ENCODE data around the gene VPS33A. TPM values are rescaled to one million over a fixed set of nuclear protein-coding genes. Genes with fewer than 3 reads are reported as not detected.

The VPS33A gene
- total and polyA plus RNA-seq, 2 of the 13 experiments (the other 11 are each of a cell fraction or from before 2014, with no cell fraction given) = 11.0 to 43.6 TPM

GRCh38 chr12:122243965-122244364 lies 22.3 kb downstream of the VPS33A start (continued):
- TF ChIP-seq KLF12 (CRISPR knock-in tag; IDR thresholded peaks at IDR 0.05; ENCODE audit: borderline replicate concordance) (no peak), ZHX2 (IDR thresholded peaks at IDR 0.05; ENCODE audit: low read depth) (no peak), ZHX2 (CRISPR knock-in tag; IDR thresholded peaks at IDR 0.05; ENCODE audit: borderline replicate concordance) (no peak), SRSF4 (IDR thresholded peaks at IDR 0.05; ENCODE audit: low read depth, low read length, poor library complexity, severe bottlenecking) (no peak), DBP (CRISPR knock-in tag; IDR thresholded peaks at IDR 0.05; ENCODE audit: not compliant biosample characterization) (no peak), ZMAT5 (CRISPR knock-in tag; IDR thresholded peaks at IDR 0.05; ENCODE audit: borderline replicate concordance, low read depth) (no peak), GABPA (IDR thresholded peaks at IDR 0.05; ENCODE audit: low read depth, low read length) (no peak), GABPA (CRISPR knock-in tag; IDR thresholded peaks at IDR 0.05; ENCODE audit: low read depth) (no peak), ZNF580 (CRISPR knock-in tag; IDR thresholded peaks at IDR 0.05; ENCODE audit: borderline replicate concordance, low read depth) (no peak), ZNF292 (CRISPR knock-in tag; IDR thresholded peaks at IDR 0.05; ENCODE audit: borderline replicate concordance, low read depth) (no peak), ZNF609 (CRISPR knock-in tag; IDR thresholded peaks at IDR 0.05; ENCODE audit: borderline replicate concordance) (no peak), ZFAT (CRISPR knock-in tag; conservative IDR thresholded peaks at IDR 0.05) (no peak), PATZ1 (CRISPR knock-in tag; IDR thresholded peaks at IDR 0.05) (no peak), ZNF777 (CRISPR knock-in tag; IDR thresholded peaks at IDR 0.05) (no peak), ZNF329 (CRISPR knock-in tag; IDR thresholded peaks at IDR 0.05; ENCODE audit: low read depth) (no peak)

Data from HepG2 (cell line).